GM21825 (cell line): ENCODE results near the gene ZNF217.
"Not testable (repeated sequence)": the region's sequence is repeated elsewhere in the genome, so short reads cannot be mapped to it uniquely, and the experiment has no call there.

Experiments used
- ATAC-seq: cut with Tn5 transposase; IDR thresholded peaks from one replicate; pipeline ENCODE4 v1.9.1; 2021; ENCODE audit warnings: mild to moderate bottlenecking, moderate library complexity; ENCODE audit not compliant: unreplicated experiment

The ZNF217 gene

GRCh38 chr20:53569606-53570307 is 23.9 kb downstream of the ZNF217 start:
- no peak for ATAC-seq

- ATAC-seq = no peak
Measured at GRCh38 chr20:53569005-53569404, 24.6 kb downstream of the ZNF217 start.

DNA sequence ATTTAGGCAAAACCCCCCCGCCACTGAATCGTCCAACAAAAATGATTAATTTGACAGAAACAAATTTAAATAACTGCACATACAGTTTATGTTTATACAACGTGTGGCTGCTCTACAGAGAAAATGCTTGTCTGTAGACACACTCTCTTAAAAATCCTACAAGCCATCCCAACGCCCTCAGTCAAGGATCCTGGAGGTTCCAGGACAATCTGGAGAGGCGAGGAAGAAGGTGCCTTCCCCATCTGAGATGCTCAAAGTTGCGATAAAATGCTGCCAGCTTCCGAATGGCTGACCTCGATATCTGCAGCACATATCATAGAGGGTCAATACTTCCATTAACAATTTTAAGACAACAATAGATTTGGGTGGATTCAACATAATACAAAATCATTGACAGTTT is 25.3 kb downstream of the ZNF217 start:
- ATAC-seq = no peak

DNA sequence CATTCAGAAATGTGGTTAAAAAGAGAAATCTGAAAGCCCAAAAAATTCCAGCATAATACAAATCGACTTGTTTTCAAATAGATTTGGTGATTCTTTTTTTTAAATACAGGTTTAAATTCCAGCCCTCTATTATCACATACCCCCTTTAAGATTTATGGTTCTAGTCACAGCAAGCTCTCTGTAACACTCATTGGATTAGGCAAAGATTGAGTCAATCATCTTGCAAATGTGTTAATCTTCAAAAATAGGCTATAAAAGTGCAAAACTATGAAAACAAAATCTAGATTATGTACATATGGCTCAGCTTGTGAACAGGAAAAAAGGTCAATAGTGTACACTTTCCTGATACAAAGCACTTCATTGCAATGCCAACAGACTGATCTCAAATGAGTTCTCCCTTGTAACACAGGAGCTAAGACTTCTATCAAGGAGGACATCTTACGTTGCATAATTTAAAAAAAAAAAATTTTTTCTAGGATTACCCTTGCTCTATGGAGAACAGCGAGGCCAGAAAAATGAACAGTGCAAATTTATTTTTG is 26.2 kb downstream of the ZNF217 start:
- ATAC-seq = no peak

DNA sequence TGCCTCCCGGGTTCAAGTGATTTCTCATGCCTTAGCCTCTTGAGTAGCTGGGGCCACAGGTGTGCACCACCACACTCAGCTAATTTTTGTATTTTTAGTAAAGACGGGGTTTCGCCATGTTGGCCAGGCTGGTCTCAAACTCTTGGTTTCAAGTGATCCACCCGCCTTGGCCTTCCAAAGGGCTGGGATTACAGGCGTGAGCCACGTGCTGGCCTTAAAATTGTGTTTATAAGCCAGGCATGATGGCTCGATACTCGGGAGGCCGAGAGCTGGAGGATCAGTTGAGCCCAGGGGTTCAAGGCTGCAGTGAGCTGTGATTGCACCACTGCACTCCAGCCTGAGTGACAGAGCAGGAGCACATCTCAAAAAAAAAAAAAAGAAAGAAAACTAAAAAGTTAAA is 27.0 kb downstream of the ZNF217 start:
- not testable (repeated sequence) for ATAC-seq

DNA sequence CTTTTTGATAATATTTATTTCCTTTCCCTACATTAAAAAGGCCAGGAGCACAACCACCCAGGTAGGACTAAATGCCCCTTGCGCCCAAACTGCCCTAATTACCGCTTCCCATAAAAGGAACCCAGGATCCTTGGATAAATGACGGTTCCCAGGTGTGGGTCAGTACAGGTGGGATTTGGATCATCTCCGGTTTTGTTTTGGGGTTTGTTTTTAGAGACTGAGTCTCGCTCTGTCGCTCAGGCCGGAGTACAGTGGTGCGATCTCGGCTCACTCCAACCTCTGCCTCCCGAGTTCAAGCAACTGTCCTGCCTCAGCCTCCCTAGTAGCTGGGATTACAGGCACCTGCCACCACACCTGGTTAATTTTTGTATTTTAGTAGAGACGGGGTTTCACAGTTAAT is 28.4 kb downstream of the ZNF217 start:
- ATAC-seq = no peak

- ATAC-seq = not testable (repeated sequence)
Measured at GRCh38 chr20:53562104-53562764, 31.4 kb downstream of the ZNF217 start.

DNA sequence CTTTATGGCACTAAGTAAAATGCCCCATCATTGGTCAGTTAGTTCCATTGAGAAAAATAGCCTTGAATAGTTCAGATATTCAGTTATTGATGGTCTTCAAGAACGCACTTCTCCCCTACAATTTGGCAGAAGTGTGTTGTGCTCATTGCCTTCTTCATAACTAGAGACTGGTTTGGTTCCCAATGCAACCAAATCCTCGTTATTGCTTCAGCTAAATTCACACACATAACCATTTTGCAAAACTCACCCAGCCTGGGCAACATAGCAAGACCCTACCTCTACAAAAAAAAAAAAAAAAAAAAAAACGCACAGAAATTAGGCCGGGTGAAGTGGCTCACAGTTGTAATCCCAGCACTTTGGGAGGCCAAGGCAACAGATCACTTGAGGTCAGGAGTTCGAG is 32.1 kb downstream of the ZNF217 start:
- ATAC-seq = no peak

- no peak for ATAC-seq
Measured at GRCh38 chr20:53559816-53560215, 33.8 kb downstream of the ZNF217 start.

DNA sequence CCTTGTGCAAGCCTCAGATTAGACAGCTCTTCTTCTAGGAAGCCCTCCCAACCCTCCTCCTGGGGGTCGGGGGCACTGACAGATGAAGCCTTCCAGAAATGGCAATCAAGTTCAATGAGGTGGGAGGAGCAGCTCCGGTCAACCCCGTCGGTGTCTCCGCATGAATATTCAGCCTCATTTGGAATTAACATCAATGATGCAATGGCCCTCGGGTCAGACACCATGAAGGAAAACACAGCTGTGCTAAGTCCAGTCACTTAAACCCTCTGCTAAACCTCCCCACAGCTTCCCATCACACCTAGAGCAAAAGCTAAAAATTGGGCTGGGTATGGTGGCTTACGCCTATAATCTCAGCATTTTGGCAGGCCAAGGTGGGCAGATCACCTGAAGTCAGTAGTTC is 36.5 kb downstream of the ZNF217 start:
- ATAC-seq = no peak

DNA sequence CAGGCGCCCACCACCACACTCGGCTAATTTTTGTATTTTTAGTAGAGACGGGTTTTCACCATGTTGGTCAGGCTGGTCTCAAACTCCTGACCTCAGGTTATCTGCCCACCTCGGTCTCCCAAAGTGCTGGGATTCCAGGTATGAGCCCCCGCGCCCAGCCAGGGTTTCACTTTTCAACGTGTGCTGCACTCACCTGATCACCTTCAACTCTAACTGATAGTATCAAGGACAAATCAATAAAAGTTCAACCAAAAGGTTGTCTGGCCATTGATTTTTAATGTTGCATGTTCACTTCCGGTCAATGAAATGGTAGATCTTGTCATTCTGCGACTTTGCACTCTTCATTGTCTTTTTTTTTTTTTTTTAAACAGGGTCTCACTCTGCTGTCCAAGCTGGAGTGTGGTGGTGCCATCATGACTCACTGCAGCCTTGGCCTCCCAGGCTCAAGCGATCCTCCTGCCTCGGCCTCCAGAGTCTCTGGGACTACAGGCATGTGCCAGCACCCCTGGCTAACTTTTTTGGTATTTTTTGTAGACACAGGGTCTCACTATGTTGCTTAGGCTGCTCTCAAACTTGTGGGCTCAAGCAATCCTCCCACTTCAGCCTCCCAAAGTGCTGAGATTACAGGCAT is 37.3 kb downstream of the ZNF217 start:
- no peak for ATAC-seq

DNA sequence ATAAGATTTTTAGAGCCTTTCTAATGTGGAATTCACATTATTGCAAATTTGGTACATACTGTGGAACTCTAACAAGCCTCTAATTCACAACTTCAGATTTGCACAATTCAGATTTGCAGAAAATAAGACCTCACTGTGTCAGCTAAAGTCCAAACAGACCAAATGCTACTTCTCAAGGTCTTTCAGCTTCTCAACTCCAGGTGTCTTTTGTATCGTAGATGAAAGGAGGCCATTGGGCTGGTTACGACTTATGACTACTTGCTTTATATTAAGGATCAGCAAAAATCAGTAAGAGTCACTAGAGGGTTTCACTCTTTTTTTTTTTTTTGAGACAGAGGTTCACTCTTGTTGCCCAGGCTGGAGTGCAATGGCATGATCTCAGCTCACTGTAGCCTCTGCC is 37.8 kb downstream of the ZNF217 start:
- no peak for ATAC-seq

DNA sequence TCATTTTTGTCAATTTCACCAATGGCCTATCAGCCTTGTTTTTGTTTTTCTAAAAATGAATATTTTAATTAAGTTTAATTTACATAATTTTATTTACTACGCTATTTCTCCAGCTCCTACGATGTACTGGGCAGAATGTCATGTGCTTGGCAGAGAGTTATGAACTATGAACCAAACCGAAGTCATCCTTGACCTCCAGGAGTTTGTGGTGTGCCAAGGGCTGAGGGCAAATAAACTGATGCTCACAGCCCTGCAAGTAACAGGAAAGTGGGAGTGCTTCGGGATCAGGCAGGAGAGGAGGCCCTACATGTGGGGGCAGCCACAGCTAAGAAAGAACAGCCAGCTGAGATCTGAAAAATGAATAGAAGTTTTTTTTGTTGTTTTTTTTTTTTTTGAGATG is 38.6 kb downstream of the ZNF217 start:
- no peak for ATAC-seq

DNA sequence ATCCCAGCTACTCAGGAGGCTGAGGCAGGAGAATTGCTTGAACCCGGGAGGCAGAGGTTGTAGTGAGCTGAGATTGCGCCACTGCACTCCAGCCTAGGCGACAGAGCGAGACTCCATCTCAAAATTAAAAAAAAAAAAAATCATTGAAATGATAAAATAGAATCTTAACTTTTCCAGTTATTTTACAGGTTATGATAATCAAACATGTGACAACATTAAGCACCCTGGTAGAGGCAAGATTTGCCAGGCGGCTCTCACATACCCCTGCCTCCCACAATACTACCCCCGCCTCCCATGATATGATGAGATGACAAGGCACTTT is 41.1 kb downstream of the ZNF217 start:
- ATAC-seq = not testable (repeated sequence)

DNA sequence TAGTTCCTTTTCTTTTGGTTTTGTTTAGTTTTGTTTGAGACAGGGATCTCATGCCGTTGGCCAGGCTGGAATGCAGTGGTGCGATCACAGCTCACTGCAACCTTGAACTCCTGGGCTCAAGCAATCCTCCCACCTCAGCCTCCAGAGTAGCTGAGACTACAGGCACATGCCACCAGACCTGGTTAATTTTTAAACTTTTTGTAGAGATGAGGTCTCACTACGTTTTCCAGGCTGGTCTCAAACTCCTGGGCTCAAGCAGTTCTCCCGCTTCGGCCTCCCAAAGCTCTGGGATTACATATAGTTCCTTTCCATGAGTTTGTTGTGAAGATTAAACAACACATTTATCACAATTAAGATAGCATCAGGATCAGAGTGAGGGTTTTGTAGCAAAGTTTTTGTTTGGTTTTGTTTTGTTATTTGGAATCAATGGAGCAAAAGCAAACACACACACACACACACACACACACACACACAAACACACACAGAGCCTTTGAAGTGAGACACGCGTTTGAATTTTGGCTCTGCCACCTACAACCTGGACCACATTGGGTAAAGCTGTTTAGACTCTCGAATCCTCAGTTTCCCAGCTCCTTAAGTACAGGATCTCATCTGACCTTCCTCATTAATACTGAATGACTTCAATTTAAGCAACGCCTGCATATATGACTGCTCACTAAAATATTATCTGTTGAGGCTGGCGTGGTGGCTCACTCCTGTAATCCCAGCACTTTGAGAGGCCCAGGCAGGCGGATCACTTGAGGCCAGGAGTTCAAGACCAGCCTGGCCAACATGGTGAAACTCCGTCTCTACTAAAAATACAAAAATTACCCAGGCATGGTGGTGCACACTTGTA is 41.7 kb downstream of the ZNF217 start:
- not testable (repeated sequence) for ATAC-seq

GRCh38 chr20:53550280-53551187 is 43.1 kb downstream of the ZNF217 start:
- no peak for ATAC-seq

DNA sequence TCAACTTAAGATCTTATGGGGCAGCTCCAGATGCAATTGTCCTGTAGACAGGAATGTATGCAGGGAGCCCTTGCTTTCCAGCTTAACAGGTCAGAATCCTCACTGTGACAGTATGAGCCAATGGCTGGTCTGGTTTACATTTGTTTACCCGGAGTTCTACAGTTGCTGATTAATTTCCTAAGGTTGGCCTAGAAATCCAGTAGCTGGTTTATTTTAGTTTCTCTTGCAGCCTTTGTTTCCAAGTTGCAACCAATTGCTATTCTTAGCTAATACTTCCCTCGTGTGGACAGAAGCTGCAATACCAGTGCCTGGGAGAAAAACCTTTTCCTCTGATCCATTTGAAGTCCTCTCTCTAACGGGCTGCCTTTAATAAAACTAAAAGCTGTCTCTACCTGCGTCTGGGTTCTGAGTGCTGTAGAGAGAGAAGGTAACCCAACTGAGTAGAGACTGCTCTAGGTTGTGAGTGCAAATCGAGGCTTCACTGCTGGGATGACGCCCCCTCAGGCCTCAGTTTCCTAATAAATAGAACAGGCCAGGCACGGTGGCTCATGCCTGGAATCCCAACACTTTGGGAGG is 45.9 kb downstream of the ZNF217 start:
- ATAC-seq = no peak

GRCh38 chr20:53539516-53539915 is 54.1 kb downstream of the ZNF217 start:
- no peak for ATAC-seq

- ATAC-seq = not testable (repeated sequence)
Measured at GRCh38 chr20:53536382-53536781, 57.3 kb downstream of the ZNF217 start.

- no peak for ATAC-seq
Measured at GRCh38 chr20:53535878-53536277, 57.8 kb downstream of the ZNF217 start.
